ENCODE measurements around the gene GMCL2.
"Not testable (repeated sequence)": the region's sequence is repeated elsewhere in the genome, so short reads cannot be mapped to it uniquely, and the experiment has no call there.

The GMCL2 gene

DNA sequence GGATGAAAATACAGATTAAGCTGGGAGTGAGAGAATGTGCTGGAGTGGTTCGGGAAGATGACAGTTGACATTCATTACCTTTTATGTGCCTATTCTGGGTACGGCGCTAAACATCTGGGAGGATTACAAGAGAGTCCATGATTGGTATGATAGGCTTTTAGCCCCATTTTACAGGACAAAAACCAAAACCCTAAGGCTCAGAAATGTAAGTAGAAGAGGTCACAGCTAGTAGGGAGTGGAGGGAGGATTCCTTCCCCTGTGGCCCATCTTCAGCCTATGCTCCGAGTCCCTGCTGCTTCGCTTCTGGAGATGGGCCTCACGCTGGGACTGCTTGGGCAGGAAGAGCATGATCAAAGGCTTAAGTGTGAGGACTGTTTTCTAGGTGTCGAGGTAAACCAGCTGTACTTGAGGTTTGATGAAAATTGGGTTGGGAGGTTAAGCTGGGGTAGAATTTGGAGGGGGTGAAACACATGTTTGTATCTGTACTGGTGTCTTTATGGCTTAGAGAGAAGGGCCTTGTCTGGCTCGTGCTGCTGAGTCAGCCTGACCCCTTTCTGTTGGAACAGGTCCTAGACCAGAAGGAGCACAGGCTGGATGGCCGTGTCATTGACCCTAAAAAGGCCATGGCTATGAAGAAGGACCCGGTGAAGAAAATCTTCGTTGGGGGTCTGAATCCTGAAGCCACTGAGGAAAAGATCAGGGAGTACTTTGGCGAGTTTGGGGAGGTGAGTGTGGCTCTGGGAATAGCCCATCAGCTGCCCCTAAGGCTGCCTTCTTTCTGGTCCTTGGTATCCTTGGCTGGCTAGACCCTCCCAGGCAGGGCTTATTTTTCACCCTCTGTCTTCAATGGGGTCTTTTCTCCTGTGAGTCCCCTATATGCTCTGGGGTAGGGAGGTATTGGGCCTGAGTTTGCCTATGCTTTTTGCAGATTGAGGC lies 19.3 kb upstream of the GMCL2 start:
- no peak for DNase-seq (ENCODE audit: low read depth in 1 of 2, low spot score in 1 of 2)

DNA sequence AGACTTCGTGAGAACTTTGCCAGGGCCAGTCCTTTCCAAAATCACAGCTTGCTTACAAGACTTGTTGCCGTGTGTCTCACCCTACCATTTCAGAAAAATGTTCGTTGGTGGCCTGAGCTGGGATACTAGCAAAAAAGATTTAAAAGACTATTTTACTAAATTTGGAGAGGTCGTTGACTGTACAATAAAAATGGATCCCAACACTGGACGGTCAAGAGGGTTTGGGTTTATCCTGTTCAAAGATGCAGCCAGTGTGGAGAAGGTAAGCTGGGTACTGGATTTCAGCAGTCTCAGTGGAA lies 18.5 kb upstream of the GMCL2 start:
- DNase-seq (ENCODE audit: low read depth in 1 of 2, low spot score in 1 of 2): no peak

DNA sequence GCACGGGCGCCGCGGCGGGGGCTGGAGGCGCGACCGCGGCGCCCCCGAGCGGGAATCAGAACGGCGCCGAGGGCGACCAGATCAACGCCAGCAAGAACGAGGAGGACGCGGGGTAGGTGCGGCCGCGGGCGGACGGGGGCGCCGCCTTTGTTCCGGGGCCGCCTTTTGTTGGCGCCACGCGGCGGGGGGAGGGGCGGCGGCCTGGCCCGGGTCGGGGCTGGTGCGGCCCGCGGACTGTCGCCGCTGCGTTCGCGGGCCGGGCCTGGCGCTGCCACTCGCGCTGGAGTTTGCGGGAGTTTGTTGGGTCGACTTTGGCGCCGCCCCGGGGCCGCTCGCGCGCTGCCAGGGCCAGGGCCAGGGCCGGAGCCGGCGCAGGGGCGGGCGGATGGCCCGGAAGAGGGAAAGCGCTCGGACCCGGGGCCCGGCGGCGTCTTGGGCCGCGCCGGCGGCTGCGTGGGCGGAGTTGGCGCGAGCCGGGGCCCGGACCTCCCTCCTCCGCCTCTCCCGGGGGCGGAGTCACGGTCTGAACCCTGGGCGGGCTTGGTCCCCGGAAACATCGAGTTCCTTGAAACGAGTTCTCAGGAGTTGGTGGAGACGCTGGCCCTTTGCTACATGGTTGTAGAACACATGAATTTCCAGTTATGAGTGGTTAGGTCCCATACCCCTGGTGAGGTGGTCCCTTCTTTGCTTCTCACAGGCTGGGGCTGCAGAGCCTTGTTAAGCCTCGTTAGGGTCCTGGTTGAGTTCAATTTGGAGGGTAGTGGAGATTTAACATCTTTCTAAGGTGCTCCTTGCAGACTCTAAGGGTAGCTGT lies 18.0 kb upstream of the GMCL2 start:
- peak; percentile 46 to 62 for DNase-seq (ENCODE audit: low read depth in 1 of 2, low spot score in 1 of 2)

DNA sequence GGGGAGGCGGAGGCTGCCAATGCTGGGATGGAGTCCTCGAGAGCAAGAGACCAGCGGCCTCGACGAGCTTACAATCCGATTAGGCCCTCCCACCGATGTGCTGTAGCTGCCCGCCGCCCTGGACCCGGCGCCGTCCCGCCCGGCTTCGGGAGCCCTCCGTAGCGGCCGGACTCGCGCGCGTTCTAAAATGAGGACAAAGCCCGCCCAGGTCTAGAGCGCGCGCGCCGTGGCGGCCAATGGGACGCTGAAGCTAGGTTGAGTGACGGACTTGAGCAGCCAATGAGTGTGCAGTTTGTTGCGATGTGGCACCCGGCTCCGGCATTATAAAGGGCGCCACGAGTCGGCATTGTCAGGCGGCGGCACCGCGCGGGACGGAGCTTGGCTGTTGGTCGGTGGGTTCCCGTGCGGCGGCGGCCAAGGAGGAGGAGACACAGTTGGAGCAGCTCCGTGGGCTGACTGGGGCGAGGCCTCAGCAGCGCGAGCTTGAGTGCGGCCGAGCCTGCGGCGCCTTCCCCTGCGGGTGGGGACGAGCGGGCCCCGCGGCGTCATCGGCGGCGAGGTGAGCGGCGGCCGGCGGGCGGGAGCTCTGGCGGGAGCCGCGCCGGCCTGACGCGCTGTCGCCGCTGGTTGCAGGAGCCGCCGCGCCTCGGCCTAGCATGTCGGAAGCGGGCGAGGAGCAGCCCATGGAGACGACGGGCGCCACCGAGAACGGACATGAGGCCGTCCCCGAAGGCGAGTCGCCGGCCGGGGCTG lies 17.2 kb upstream of the GMCL2 start, which contains the start of gene HNRNPAB:
HNRNPAB (plus strand) TSS at position 352 of the 753 bp plus-strand sequence; CDS start at position 657, 305 bp downstream.
- peak; percentile 90 to 93 for DNase-seq (ENCODE audit: low read depth in 1 of 2, low spot score in 1 of 2)

DNA sequence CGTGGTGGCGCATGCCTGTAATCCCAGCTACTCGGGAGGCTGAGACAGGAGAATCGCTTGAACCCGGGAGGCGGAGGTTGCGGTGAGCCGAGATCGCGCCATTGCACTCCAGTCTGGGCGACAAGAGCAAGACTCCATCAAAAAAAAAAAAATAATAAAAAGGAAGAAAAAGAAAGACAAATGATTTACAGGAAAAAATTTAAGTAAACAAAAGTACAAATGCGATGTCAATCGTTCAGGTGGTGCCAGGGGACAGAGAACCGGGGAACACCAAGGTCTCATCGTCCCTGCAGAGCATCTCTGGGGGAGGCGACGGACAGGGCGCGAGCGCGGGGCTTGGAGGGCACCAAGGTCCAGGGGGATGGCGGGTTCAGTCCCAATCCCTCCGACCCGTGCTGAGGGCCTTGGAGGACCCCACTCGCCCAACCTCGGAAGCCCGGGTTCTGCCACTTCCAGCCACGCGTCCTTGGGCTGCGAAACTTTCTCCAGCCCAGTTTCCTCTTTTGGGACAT lies 16.6 kb upstream of the GMCL2 start:
- peak in 1 of 2 donors; percentile 15 for DNase-seq (ENCODE audit: low read depth in 1 of 2, low spot score in 1 of 2)

DNA sequence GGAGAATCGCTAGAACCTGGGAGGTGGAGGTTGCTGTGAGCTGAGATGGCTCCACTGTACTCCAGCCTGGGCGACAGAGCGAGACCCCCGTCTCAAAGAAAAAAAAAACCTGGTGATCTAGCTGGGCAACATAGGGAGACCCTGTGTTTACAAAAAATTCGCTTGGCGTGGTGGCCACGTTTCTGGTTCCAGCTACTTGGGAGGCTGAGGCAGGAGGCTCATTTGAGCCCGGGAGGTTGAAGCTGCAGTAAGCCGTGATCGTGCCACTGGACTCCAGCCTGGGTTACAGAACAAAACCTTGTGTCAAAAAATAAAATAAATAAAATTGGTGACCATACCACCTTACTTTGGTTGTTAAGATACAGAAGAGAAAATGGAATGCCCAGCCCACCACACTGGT lies 15.4 kb upstream of the GMCL2 start:
- no peak for DNase-seq (ENCODE audit: low read depth in 1 of 2, low spot score in 1 of 2)

DNA sequence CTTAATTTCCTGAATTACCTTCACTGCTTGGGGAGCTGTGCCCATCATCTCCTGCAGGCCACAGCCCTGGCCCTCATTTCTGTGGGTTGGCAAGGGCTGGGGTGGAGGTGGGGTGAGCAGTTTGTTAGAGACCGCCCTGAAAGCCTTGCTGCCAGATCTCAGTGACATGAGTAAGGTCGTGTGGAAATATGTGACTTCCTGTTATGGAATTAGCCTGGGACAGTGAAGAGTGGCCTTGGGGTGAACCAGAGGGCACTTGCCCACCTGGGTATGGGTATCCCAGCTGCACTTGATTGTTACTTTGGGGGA lies 14.7 kb upstream of the GMCL2 start:
- DNase-seq (ENCODE audit: low read depth in 1 of 2, low spot score in 1 of 2): no peak

DNA sequence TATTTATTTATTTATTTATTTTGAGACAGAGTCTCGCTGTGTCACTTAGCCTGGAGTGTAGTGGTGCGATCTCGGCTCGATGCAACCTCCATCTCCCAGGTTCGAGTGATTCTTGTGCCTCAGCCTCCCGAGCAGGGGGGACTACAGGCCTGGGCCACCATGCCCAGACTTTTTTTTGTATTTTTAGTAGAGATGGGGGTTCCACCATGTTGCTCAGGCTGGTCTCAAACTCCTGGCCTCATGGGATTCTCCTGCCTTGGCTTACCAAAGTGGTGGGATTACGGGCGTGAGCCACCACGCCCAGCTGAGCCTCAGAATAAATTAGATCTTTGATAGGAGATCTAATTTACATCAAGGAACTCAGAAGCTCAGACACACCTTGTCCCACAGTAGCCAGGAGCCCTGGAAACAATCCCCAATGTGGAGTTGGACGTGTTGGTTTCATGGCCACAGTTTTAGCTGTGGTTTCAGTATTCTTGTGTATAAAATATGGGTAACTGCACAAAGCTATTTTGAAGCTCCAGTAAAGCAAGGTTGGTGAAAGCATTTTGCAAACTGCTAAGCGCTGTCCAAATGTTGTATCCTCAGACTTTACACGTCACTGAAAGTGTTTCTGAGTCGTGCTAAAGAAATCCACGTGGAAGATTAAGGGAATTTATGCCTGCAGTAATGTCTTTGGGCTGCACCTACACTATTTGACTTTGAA lies 14.2 kb upstream of the GMCL2 start:
- DNase-seq (ENCODE audit: low read depth in 1 of 2, low spot score in 1 of 2): no peak

DNA sequence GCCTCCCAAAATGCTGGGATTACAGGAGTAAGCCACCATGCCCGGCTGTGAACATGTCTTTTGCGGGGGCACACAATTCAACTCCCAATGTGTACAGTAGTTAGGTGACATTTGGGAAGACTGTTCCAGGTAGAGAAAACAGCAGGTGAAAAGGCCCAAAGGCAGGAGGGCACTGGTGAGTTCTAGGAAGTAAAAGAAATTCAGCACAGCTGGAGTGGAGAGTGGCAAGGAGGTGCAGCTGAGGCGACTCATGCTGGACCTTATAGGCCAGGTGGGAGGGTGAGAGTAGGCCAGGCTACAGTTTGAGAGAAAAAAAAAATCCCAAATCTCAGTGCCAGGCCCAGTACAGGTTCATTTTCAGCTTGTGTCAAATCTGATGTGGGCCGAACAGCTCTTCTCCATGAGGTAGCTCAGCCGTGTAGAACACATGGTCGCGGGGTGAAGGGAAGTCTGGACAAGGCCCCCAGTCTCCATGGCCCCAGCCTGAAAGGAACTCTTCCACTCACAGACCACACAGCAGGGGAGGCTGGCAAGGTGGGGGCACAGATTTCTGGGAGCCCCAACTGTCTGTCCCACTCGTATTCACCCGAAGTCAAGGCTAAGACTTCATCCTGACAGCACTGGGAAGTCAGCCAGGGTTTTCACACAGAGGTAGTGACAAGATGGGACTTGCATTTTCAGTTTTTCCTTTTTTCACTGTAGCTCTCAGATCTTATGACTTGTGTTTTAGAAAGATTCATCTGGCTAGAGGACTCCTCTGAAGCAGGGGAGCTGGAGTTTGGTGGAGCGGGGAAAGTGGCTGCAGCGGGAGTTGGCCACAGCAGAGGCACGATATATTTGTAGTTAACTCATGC lies 12.6 kb upstream of the GMCL2 start:
- no peak for DNase-seq (ENCODE audit: low read depth in 1 of 2, low spot score in 1 of 2)

DNA sequence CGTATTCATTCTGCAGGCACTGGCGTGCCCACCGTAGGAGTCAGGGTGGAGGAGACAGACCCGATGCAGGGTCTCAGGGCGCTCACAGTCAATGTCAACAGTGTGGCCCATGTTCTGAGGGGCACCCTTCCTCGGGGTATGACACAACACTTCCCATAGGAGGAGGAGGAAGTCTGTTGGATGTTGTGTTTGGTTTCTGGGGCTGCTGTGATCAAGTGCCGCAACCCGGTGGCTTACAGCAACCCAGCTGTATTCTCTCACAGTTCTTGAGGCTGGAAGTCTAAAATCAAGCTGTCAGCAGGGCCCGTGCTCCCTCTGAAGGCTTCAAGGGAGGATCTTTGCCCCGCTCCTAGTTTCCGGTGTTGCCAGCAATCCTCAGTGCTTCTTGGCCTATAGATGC lies 11.5 kb upstream of the GMCL2 start:
- DNase-seq (ENCODE audit: low read depth in 1 of 2, low spot score in 1 of 2): no peak

DNA sequence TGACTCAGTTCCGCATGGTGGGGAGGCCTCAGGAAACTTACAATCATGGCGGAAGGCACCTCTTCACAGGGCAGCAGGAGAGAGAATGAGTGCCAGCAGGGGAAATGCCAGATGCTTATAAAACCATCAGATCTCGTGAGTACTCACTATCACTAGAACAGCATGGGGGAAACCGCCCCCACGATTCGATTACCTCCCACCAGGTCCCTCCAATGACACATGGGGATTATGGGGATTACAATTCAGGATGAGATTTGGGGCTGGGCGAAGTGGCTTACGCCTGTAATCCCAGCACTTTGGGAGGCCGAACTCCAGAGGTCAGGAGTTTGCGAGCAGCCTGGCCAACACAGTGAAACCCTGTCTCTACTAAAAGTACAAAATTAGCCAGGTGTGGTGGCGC lies 11.0 kb upstream of the GMCL2 start:
- DNase-seq (ENCODE audit: low read depth in 1 of 2, low spot score in 1 of 2): not testable (repeated sequence)

DNA sequence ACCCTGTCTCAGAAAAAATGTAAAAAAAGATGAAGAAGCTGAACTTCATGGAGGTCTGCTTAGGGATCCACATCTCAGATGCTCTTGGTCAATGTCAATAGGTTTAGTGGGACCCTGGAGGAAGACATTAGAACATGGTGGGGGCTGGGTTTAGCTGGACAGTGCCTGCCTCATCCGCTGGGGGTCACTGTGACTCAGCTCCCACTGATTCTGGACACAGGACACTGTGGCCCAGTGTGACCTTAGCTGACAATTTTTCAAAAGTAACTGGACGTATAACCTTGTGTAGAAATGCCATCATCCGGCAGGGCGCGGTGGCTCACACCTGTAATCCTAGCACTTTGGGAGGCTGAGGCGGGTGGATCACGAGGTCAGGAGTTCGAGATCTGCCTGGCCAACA lies 9.8 kb upstream of the GMCL2 start:
- no peak for DNase-seq (ENCODE audit: low read depth in 1 of 2, low spot score in 1 of 2)

DNA sequence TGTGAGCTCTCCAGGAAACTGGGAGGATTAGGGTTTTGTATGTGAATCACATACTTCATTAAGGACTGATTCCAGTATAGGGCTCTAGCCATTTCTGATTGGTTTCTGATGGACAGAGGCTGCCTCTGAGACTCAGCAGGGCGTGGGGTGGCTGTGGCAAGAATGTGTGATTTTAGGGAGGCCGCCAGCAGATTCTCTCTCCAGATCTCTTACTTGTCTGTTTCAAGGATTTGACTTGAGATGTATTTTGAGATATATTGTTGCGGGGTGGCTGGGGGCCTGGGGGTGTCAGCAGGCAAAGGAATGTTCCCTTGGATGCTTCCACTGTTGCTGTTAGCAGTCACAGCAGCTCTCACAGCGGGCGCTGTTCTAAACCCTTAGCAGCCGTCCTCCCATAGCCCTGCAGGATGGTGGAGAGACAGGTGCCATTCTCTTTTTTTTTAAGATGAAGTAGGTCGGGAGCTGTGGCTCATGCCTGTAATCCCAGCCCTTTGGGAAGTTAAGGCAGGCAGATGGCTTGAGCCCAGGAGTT lies 9.2 kb upstream of the GMCL2 start:
- DNase-seq (ENCODE audit: low read depth in 1 of 2, low spot score in 1 of 2): no peak

DNA sequence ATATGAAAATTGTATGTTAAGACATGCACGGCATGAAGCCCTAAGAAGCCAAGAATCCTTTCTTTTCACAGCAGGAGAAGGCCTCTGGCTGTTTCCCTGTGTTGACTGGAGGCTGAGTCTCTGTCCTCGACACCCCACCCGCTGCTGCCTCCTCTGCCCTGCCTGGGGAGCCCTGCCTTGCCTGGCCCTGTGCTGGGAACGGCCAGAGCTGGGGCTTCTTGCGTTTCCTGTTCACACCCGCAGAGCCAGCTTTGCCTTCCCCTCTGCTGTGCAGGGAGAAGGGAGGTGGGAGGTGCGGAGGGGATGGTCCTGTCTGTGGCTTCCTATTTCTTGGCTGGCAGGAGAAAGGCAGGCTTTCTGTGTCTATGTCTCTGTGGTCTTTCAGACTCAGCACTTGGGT lies 6.9 kb upstream of the GMCL2 start:
- DNase-seq (ENCODE audit: low read depth in 1 of 2, low spot score in 1 of 2): no peak

DNA sequence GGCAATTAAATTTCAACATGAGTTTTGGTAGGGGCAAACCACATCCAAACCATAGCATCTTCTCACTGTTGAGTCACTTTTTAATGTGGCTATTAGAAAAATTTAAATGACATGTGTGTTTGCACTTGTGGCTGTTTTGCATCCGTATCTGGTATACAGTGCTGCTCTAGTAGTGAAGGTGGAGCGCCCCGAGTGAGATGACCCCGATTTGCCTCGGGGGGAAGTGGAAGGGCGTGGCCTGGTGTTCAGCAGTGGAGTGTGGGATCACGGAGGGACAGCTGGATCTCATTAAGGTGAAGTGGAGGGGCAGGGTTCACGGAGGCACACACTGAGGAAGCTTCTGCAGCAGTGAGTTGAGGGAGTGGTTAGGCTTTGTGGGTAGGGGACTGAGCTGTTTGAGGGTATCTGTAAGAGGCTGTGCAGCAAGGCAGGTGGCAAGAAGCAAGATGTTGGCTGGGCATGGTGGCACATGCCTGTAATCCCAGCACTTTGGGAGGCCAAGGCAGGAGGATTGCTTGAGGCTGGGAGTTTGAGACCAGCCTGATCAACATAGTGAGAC lies 6.2 kb upstream of the GMCL2 start:
- no peak for DNase-seq (ENCODE audit: low read depth in 1 of 2, low spot score in 1 of 2)

DNA sequence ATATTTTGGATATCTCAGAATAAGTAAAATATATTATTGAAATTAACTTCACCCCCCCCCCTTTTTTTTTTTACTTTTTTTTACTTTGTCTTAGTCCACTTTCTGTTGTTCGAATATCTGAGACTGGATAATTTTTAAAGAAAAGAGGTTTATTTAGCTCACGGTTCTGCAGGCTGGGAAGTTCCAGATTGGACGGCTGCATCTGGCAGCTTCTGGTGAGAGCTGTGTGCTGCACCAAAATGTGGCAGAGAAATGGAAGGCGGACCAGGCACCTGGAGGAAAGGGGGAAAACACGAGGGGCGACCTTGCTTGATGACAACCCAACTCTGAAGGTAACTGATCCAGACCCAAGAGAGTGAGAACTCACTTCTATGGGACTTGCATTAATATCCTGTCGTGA lies 5.6 kb upstream of the GMCL2 start:
- no peak for DNase-seq (ENCODE audit: low read depth in 1 of 2, low spot score in 1 of 2)

DNA sequence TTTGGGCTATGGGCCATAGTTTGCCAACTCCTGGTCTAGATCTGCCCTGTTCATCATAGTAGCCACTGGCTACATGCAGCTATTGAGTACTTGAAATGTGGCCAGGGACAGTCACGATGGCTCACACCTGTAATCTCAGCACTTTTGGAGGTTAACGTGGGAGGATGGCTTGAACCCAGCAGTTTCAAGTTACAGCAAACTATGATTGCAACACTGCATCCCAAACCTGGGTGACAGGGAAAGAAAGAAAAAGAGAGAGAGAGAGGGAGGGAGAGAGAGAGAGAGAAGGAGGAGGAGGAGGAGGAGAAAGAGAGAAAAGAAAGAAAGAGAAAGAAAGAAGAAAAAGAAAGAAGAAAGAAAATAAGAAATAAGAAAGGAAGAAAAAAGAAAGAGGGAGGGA lies 5.1 kb upstream of the GMCL2 start:
- DNase-seq (ENCODE audit: low read depth in 1 of 2, low spot score in 1 of 2): no peak

DNA sequence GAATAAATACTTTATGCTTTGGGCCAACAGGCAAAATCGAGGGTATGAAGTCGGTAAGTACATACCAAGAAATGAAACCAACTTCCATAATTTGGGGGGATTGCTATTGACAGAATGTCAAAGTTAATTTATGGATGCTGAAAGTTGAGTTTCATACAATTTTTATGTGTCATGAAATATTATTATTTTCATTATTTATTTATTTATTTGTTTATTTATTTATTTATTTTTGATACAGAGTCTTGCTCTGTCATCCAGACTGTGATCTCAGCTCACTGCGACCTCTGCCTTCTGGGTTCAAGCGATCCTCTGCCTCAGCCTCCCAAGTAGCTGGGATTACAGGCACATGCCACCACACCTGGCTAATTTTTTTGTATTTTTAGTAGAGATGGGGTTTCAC lies 4.5 kb upstream of the GMCL2 start:
- DNase-seq (ENCODE audit: low read depth in 1 of 2, low spot score in 1 of 2): no peak

DNA sequence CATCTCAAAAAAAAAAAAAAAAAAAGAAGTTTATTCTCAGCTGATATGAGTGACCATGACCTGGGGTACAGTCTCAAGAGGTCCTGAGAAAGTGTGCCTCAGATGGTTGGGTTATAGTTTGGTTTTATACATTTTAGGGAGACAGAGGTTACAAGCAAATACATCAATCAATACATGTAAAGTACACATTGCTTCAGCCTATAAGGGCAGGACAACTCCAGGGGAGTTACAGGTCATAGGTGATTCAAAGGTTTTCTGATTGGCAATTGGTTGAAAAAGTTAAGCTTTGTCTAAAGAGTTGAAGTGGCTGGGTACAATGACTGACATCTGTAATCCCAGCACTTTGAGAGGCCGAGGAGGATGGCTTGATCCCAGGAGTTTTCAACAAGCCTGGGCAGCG lies 2.3 kb upstream of the GMCL2 start:
- no peak for DNase-seq (ENCODE audit: low read depth in 1 of 2, low spot score in 1 of 2)

DNA sequence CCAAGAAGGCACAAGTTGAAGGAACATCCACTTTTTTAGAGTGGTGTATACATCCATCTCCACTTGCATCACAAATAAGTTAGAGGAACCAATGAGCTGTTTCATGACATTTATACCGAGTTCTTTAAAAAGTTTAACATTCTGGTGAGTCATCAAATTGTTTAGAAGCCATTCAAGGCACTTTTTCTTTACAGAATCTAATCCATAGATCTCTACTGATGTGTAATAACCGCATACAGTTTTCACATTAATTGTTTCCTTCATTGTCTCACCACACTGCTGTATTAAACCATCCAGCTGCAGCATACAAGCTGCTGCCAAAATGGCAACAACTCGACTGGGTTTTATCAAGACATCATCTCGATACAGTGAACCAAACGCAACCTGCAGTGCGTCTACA lies 744 bp downstream of the GMCL2 start:
- DNase-seq (ENCODE audit: low read depth in 1 of 2, low spot score in 1 of 2): no peak

Data from activated T-helper 1 cell treated with anti-CD3 and anti-CD28 coated beads, Interleukin-2, amount 50 U/mL, for 16 hours (primary cell).